ENCODE measurements around the gene PPFIA4.

Gene PPFIA4

GRCh38 chr1:203045821-203046594, 19.7 kb downstream of the PPFIA4 start:
- Histone ChIP-seq H3K27me3 (ENCODE audit: insufficient read depth, low read depth) (no peaks in the 10 kb centered on the region), H3K4me2 (no peak overlapping the region), H4K20me1 (ENCODE audit: insufficient read depth) (no peaks in the 10 kb centered on the region), H3K9ac (no peak overlapping the region), H3K36me3 (ENCODE audit: insufficient read depth) (no peaks in the 10 kb centered on the region), H3K79me2 (ENCODE audit: insufficient read depth, low read depth) (no peaks in the 10 kb centered on the region), H3K4me1 (ENCODE audit: low read depth, poor library complexity, severe bottlenecking) (peaks cover 14% of the 10 kb centered on the region), H3K27ac (no peak overlapping the region), H3K4me3 (IDR thresholded peaks at IDR 0.05; ENCODE audit: insufficient read depth, low read depth, low read length) (no peak overlapping the region), H2AFZ (ENCODE audit: low read depth) (no peak overlapping the region)
- TF ChIP-seq, protein P1, sequence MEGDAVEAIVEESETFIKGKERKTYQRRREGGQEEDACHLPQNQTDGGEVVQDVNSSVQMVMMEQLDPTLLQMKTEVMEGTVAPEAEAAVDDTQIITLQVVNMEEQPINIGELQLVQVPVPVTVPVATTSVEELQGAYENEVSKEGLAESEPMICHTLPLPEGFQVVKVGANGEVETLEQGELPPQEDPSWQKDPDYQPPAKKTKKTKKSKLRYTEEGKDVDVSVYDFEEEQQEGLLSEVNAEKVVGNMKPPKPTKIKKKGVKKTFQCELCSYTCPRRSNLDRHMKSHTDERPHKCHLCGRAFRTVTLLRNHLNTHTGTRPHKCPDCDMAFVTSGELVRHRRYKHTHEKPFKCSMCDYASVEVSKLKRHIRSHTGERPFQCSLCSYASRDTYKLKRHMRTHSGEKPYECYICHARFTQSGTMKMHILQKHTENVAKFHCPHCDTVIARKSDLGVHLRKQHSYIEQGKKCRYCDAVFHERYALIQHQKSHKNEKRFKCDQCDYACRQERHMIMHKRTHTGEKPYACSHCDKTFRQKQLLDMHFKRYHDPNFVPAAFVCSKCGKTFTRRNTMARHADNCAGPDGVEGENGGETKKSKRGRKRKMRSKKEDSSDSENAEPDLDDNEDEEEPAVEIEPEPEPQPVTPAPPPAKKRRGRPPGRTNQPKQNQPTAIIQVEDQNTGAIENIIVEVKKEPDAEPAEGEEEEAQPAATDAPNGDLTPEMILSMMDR (conservative IDR thresholded peaks at IDR 0.05; ENCODE audit: low read depth, low read length): no peak

DNA sequence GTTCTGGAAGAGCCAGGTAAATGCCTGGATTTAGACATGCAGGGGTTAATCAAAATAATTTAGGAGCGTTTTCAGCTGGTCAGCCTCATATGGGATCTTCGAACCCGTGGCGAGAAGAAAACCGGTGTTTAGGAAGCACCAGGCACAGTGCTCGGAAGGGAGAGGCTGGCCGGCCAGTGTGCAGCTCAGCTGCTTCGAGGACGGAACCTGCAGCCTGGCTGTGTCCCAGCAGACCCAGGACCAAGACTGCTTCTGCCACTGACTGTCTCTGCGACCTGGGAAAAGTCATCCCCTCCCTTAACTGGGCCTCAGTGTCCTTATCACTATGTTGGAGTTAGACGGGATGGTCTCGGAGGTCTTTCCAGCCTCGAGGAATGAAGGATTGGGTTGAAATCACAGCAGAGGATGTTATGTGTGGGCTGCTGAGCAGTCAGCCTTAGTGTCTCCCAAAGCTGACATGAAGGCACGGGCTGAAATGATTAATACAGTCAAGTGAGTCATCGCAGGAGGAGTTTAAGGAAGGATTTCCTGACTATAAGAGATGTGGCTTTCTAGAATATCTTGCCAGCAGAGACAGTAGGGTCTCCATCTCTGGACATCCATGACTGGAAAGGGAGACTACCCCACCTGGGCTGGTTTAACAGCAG, 20.8 kb downstream of the PPFIA4 start:
- H3K4me1 ChIP-seq (ENCODE audit: low read depth, poor library complexity, severe bottlenecking): peaks cover 3% of the 10 kb centered on the region
- no peaks in the 10 kb centered on the region for H3K79me2 ChIP-seq (ENCODE audit: insufficient read depth, low read depth)
- H3K36me3 ChIP-seq (ENCODE audit: insufficient read depth): no peaks in the 10 kb centered on the region
- TF ChIP-seq, protein P1 (conservative IDR thresholded peaks at IDR 0.05; ENCODE audit: low read depth, low read length): no peak
- no peak overlapping the region for H3K9ac ChIP-seq
- H3K27me3 ChIP-seq (ENCODE audit: insufficient read depth, low read depth): no peaks in the 10 kb centered on the region
- H3K27ac ChIP-seq: no peak overlapping the region
- no peaks in the 10 kb centered on the region for H4K20me1 ChIP-seq (ENCODE audit: insufficient read depth)
- H3K4me2 ChIP-seq: no peak overlapping the region
- no peak overlapping the region for H2AFZ ChIP-seq (ENCODE audit: low read depth)
- no peak overlapping the region for H3K4me3 ChIP-seq (IDR thresholded peaks at IDR 0.05; ENCODE audit: insufficient read depth, low read depth, low read length)

GRCh38 chr1:203048086-203048485, 21.8 kb downstream of the PPFIA4 start:
- Histone ChIP-seq H3K27me3 (ENCODE audit: insufficient read depth, low read depth) (no peaks in the 10 kb centered on the region), H3K4me1 (ENCODE audit: low read depth, poor library complexity, severe bottlenecking) (no peaks in the 10 kb centered on the region), H3K4me2 (no peak overlapping the region)

GRCh38 chr1:203048555-203049051, 22.3 kb downstream of the PPFIA4 start:
- no peaks in the 10 kb centered on the region for H4K20me1 ChIP-seq (ENCODE audit: insufficient read depth)
- no peak overlapping the region for H3K4me2 ChIP-seq
- no peak overlapping the region for H3K4me3 ChIP-seq (IDR thresholded peaks at IDR 0.05; ENCODE audit: insufficient read depth, low read depth, low read length)
- TF ChIP-seq, protein P1 (conservative IDR thresholded peaks at IDR 0.05; ENCODE audit: low read depth, low read length): no peak
- H2AFZ ChIP-seq (ENCODE audit: low read depth): no peak overlapping the region
- no peaks in the 10 kb centered on the region for H3K27me3 ChIP-seq (ENCODE audit: insufficient read depth, low read depth)
- no peaks in the 10 kb centered on the region for H3K4me1 ChIP-seq (ENCODE audit: low read depth, poor library complexity, severe bottlenecking)
- H3K27ac ChIP-seq: no peak overlapping the region
- no peaks in the 10 kb centered on the region for H3K36me3 ChIP-seq (ENCODE audit: insufficient read depth)
- H3K79me2 ChIP-seq (ENCODE audit: insufficient read depth, low read depth): no peaks in the 10 kb centered on the region
- H3K9ac ChIP-seq: no peak overlapping the region

More at GRCh38 chr1:203048086-203048485, 21.8 kb downstream of the PPFIA4 start:
- Histone ChIP-seq H3K36me3 (ENCODE audit: insufficient read depth) (no peaks in the 10 kb centered on the region), H3K9ac (no peak overlapping the region), H2AFZ (ENCODE audit: low read depth) (no peak overlapping the region), H3K4me3 (IDR thresholded peaks at IDR 0.05; ENCODE audit: insufficient read depth, low read depth, low read length) (no peak overlapping the region), H3K27ac (no peak overlapping the region), H3K79me2 (ENCODE audit: insufficient read depth, low read depth) (no peaks in the 10 kb centered on the region), H4K20me1 (ENCODE audit: insufficient read depth) (no peaks in the 10 kb centered on the region)
- TF ChIP-seq, protein P1 (conservative IDR thresholded peaks at IDR 0.05; ENCODE audit: low read depth, low read length): no peak

Data from KMS-11 (cell line).